EL (cell line): ENCODE measurements around the gene PRKG2.
A peak's percentile ranks its signal among the peaks of the same experiment; 100 is the strongest.
"Not testable (repeated sequence)": the region's sequence is repeated elsewhere in the genome, so short reads cannot be mapped to it uniquely, and the experiment has no call there.

Experiments
- DNase-seq: peaks from one replicate; pipeline ENCODE4 v3.0.0-alpha.2; 2016

Gene PRKG2

GRCh38 chr4:81214144-81214880, 710 bp downstream of the PRKG2 start:
- DNase-seq, result peak; percentile 4

DNA sequence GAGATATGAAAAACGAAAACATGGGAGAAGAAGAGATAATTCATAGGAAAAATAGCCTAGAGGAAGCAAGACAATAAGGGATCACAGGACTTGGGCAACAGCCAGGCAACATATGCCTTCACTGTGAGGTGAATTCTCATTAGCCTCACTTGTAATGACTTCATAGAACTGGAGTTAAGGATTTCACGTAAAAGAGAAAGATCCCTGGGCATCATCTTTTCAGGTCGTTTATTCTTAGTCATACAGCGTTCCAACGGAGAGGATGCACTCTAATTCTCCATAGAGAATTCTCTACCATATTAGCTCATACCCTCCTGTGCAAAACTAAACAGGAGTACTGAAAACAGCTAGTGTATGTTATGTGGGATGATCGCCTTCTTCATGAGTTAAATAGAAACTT, 1.4 kb downstream of the PRKG2 start:
- no peak for DNase-seq

GRCh38 chr4:81211956-81212355, 3.1 kb downstream of the PRKG2 start:
- DNase-seq, result no peak

DNA sequence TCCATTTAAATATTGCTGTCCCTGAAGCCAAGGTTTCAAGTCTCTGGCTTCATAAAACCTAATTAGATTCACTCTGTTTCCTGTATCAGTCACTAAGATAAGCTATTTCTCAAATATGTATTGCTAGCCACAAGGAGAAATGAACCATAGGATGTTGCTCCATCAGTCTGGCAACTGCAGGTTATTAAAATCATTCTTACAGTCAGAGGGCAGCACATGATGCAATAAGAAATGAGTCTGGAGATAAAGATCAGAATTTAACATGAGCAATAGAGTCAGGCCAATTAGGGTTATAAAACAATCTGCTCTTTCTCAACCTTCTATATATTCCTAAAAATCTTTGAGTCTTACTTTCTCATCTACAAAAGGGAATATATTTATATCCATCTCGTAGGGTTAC, 7.2 kb downstream of the PRKG2 start:
- DNase-seq, result peak; percentile 61

DNA sequence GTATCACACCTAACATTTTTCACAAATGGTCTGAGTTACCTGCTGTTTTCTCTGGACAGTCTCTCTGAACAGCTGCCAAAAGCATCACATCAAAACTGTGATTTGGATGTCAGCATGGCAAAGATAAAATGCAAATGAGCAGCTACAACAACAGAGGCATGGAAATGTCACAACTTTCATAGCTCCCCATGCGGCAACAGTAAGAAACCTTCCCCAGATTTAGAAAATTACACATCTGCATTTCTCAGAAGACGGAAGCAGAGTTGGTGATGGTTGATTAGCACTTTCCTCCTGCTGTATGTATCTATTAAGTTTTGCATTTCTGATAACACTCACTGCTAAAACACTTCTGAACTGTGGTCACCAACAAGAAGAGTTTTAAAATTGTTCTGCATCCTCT, 9.7 kb downstream of the PRKG2 start:
- DNase-seq, result no peak

GRCh38 chr4:81204571-81204970, 10.5 kb downstream of the PRKG2 start:
- no peak for DNase-seq

GRCh38 chr4:81199831-81200230, 15.2 kb downstream of the PRKG2 start:
- no peak for DNase-seq

DNA sequence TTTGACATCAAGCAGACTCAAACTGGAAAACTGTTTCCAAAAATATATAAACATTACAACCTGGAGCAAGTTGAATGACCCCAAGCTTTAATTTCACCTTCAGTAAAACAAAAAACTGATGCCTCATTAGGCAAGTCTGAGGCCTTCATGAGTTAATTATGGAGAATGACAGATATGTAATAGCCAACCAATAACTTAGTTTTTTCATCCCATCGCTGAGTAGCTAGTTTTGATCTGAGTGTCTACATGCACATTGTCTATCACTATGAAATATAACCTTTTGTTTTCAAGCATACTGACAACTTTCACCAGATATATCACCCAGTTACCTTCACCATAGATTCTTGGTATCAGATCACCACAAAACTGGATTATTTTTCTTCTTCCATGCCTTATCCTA, 16.4 kb downstream of the PRKG2 start:
- DNase-seq, result no peak

- no peak for DNase-seq
These were observed 17.0 kb downstream of the PRKG2 start for GRCh38 chr4:81197864-81198524.

- no peak for DNase-seq
These were observed 18.8 kb downstream of the PRKG2 start for GRCh38 chr4:81196126-81196650.

GRCh38 chr4:81195475-81195874, 19.5 kb downstream of the PRKG2 start:
- no peak for DNase-seq

DNA sequence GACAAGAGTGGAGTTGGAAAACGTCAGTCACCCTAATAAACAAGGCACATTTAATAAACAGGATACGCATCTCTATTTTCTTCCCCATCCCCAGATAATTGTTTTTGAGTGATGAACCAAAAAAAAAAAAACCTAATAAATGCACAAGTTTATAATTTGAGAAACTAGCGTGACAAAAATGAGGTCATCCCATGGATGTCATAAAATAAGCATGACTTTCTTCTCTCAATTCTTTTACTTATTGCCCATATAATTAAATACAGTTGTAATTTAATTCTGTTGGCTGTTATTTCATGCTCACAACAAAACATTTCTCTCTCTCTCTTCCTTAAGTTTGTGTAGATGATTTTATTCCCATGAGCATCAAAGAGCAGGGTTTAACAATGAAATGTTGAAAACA, 20.7 kb downstream of the PRKG2 start:
- DNase-seq, result no peak

- DNase-seq, result no peak
These were observed 34.1 kb downstream of the PRKG2 start for GRCh38 chr4:81180916-81181315.

DNA sequence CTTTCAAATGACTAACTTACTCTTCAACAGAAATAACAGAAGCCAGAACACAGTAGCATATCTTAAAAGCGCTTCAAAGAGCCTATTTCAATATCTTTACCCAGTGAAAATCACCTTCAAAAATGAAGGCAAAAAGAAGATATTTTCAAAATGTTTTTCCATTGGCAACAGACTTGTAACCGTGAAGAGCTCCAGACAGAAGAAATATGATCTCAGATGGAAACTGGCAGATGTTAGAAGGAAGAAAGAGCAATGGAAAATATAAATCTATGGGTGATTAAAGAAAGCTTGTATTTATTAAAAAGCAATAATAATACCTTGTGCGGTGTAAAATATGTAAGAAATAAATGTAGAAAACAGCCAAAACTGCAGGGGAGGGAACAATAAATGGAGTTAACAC, 35.7 kb downstream of the PRKG2 start:
- DNase-seq, result no peak

- no peak for DNase-seq
These were observed 41.8 kb downstream of the PRKG2 start for GRCh38 chr4:81173213-81173612.

GRCh38 chr4:81166458-81167160, 48.4 kb downstream of the PRKG2 start:
- peak; percentile 10 for DNase-seq

DNA sequence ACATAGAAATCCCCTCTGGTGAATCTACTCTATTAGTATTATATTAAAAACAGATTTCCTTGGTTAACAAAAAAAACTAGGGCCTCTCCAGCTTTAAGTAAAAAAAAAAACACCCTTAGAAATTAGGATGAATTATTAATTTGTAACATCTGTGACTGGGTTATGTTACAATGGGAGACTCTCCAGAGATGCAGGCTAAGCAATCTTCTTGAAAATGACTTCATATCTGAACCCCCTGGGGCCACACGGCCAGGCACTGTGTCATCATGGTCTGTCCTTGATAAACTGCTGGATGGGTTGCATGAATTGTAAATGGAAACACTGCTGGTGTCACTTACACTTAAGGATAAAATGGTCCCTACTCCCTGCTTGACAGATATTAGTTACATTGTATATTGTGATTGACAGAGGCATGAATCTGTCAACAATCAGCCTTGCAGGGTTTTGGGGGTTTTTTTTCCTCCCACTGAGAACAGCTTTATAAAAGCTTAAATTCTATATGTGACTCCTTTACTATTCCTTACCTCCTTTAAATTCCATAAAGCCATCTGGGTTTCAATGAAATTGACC, 49.1 kb downstream of the PRKG2 start:
- peak; percentile 8 for DNase-seq

DNA sequence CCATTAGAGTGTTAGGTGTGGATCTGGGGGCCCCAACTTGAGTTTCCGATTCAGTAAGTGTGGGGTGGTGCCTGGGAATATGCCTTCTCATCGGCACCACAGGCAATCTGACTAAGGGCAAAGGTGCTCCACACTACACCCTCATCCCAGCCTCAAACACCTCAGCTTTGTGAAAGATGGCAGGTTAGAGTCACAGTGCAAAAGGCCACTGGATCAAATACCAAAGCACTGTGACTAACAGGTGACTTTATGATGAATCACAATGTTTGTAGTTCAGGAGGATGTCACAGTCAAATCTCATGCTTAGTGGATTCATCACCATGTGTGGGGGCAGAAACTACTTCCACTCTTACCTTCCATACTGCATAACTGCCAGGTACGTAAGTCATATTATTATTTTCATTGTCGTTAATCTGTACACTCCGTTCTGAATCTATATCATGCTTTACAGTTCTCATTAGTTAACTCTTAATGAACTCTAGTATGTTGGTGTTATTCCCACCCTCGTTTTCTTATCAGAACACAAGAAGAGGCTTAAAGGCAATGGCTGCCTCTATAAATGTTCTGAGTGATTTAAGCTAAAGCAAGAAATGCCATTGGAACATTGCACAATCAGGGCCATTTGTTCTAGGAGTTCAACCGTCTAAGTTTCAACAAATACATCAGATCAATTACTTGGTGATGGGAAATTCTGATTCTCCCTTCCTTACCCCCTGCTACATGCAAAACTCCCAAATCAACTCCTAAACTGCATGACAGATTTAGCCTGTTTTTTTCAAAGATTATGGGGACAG, 50.2 kb downstream of the PRKG2 start:
- DNase-seq, result peak; percentile 24

GRCh38 chr4:81164126-81164525, 50.9 kb downstream of the PRKG2 start:
- DNase-seq, result no peak

DNA sequence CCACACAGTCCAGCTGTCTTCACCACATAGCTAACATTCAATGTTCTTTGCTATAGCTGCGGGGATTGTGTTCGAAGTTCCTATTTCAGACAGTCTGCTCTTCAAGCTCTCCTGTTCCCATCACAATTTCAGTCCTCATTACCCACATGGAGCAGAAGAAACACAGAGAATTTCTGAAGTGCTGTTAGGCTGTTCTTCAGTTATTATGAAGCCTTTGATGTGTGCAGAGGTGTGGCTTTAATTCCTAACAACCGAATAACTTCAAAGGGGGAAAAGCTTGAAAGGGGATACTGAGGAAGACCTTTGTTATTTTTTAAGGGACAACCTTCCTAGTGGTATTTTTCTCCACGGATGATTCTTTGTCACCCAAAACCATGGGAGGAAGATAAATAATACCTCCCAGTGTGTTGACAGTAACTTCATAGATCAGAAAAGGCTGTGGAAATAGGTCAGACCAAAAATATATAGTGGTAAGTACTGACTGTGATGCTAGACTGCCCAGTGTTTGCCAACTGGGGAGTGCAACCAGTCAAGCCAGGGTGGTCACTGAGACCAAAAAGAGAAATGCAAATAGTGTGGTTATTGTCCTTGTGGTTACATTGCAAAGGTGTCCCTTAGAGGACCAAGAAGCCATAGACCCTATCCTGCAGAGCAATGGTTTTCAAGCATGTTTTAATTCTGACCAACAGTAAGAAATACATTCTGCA, 52.1 kb downstream of the PRKG2 start:
- DNase-seq, result no peak

DNA sequence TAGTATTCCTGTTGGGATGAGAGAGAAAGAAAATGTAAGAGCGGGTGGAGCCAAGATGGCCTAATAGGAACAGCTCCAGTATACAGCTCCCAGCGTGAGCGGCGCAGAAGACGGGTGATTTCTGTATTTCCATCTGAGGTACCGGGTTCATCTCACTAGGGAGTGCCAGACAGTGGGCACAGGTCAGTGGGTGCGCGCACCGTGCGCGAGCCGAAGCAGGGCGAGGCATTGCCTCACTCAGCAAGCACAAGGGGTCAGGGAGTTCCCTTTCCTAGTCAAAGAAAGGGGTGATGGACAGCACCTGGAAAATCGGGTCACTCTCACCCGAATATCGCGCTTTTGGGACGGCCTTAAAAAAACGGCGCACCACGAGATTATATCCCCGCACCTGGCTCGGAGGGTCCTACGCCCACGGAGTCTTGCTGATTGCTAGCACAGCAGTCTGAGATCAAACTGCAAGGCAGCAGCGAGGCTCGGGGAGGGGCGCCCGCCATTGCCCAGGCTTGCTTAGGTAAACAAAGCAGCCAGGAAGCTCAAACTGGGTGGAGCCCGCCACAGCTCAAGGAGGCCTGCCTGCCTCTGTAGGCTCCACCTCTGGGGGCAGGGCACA, 61.2 kb downstream of the PRKG2 start:
- DNase-seq, result not testable (repeated sequence)
